Nucleus accumbens (tissue), 56 donors: ENCODE results near the gene GNG7.
"Not testable (repeated sequence)": the region's sequence is repeated elsewhere in the genome, so short reads cannot be mapped to it uniquely, and the experiment has no call there.

Experiments
- DNase-seq, 56 donors: peaks; one replicate each; lab custom pipeline; 2025; lab: John Stamatoyannopoulos, UW

The GNG7 gene

DNA sequence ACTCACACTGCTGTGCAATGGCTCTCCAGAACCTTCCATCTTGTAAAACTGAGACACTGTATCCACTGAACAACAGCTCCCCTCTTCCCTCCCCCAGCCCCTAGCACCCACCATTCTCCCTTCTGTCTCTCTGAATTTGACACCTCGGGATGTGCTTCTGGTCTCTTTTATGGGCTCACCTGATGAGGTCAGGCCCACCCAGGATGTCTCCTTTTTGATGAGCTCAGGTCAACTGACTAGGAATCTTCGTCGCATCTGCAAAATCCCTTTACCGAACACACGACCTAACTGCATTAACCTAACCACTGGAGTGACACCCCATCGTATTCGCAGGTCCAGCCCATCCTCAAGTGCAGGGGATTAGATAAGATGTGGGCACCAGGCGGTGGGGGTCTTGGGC is 73.9 kb downstream of the GNG7 start:
- no peak for DNase-seq

DNA sequence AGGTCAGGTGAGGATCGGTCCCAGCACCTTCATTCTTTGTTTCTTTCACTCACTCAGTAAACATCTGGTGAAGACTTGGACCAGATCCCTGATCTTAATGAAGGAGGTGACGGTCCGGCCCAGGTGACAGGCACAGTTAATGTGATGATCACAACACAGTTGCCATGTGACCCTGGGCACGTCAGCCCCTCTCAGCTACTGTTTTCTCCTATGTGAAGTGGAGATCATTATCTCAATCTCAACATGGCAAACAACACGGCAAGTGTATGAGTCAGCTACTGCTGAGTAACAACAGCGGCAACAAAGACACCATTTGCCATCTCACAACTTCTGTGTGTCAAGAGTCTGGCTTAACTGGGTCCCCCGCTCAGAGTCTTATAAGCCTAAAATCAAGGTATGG is 74.6 kb downstream of the GNG7 start:
- no peak for DNase-seq

DNA sequence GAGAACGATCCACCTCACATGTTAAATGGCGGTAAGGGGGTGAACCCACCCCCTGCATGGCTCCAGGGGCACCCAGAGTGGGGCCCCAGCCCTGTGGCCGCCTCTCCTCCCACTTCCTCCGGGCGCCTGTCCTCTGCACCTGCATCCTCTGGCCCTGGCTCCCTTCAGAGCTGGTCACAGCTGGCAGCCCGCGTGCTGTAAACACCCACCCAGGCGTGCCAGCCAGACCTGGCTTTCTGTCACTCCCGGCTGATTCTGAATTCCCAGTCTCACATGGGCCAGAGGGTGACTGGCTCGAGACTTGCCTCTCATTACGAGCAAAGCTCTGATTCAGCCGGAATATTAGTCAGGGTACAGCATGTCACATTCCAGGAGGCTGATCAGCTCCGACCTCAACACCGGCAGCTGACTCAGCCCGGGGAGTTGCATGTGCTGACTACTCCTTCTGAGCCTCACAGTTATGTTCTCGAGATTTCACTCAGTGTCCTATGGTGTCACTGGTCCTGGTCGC is 75.1 kb downstream of the GNG7 start:
- DNase-seq = peak in 52 of 56 donors; percentile 14 to 89 (median 62)

DNA sequence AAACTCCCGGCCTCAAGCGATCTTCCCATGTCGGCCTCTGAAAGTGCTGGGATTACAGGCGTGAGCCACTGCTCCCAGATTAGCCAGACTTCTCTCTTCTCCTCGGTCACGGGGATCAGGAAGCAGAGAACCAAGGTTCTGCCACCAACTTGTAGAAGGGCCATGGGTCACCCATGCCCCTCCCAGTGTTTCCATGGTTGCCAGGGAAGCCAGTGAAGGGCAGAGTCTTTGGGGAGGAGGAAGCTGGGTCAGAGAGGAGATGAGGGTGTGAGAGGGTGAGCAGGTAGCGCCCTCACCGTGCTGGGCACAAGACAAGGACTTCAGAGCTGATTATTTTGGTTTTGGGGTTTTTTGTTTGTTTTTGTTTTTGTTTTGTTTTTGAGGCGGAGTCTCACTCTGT is 77.1 kb downstream of the GNG7 start:
- DNase-seq = peak in 3 of 56 donors; percentile 10 to 25 (median 12)

DNA sequence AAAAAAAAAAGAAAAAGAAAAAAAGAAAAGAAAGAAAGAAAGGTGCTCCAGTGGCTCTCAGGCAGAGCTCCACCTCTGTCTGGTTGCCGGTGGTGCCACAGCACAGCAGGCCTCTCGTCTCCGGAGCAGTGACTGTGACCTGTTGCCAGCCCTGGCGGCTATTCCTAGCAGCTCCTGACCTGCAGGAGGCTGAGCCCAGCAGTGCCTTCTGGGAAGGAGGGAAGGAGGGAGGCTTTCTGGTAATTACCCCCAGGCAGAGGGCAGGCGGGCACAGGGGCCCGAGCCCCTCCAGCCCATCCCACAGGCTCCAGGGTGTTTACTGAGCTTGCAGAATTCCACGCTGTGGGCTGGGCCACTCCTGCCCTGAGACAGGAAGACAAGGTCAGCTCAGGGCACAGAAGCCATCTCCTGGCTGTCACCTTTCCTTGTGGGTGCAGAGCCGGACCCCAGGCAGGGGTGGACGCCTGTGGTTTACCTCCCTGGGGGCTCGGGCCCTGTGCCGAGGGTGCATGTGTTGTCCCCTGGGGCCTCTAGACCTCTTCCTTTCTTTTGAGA is 77.9 kb downstream of the GNG7 start:
- peak in 11 of 56 donors; percentile 9 to 49 (median 24) for DNase-seq

DNA sequence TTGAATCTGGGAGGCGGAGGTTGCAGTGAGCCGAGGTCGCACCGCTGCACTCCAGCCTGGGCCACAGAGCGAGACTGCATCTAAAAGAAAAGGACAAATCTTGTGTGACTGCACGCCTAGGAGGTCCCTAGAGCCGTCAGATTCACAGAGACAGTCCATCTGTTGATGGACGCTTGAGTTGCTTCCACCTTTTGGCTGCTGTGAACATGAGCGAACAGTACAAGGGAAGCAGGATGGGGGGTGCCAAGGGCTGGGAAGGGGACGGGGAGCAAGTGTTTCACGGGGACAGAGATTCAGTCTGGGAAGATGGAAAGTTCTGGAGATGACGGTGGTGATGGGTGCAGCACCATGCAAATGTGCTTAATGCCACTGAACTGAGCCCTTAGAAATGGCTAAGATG is 78.7 kb downstream of the GNG7 start:
- DNase-seq = no peak

DNA sequence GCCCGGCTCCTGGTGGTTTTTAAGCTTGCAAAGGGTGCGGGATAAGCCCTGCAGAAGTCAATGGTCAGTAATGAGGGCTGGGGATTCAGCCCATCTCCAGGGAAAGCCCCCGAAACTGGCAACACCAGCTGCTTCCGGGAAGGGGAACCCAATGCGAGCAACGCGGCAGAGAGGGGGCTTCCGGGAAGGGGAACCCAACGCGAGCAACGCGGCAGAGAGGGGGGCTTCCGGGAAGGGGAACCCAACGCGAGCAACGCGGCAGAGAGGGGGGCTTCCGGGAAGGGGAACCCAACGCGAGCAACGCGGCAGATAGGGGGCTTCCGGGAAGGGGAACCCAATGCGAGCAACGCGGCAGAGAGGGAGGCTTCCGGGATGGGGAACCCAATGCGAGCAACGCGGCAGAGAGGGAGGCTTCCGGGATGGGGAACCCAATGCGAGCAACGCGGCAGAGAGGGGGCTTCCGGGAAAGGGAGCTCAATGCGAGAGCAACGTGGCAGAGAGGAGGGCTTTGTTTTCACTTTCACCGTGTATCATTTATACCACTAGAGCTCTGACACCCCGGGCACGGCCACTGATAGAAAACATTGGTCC is 80.0 kb downstream of the GNG7 start:
- DNase-seq = not testable (repeated sequence)

DNA sequence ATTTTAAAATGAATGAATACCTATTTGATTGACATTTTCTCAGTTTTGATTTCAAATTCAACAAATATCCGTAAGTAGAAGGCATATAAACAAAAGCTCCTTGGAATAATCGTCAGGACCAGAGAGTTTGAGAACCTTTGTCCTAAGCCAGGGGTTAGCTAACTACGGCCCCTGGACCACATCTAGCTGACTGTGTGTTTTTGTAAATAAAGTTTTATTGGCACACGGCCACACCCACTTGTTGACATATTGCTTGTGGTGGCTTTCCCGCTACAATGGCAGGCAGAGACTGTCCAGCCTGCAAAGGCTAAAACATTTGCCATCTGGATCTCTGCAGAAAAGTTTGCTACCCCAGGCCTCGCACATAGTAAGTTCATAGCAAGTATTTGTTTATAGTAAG is 83.4 kb downstream of the GNG7 start:
- DNase-seq = no peak

DNA sequence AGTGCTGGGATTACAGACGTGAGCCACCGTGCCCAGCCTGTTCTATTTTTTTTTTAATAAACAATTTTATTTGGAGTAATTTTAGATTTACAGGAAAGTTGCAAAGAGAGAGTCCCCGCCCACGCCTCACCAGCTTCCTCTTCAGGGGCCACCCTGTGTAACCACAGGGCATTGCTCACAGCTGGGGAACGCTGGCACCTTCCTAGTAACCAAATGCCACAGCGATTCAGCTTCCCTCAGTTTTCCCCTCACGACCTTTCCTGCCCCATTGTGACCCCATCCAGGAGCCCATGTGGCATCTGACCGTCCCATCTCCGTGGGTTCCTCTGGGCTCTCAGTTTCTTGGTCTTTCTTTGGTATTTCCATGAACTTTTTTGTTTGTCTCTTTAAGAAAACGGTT is 83.9 kb downstream of the GNG7 start:
- DNase-seq = peak in 3 of 56 donors; percentile 12 to 30 (median 29)

DNA sequence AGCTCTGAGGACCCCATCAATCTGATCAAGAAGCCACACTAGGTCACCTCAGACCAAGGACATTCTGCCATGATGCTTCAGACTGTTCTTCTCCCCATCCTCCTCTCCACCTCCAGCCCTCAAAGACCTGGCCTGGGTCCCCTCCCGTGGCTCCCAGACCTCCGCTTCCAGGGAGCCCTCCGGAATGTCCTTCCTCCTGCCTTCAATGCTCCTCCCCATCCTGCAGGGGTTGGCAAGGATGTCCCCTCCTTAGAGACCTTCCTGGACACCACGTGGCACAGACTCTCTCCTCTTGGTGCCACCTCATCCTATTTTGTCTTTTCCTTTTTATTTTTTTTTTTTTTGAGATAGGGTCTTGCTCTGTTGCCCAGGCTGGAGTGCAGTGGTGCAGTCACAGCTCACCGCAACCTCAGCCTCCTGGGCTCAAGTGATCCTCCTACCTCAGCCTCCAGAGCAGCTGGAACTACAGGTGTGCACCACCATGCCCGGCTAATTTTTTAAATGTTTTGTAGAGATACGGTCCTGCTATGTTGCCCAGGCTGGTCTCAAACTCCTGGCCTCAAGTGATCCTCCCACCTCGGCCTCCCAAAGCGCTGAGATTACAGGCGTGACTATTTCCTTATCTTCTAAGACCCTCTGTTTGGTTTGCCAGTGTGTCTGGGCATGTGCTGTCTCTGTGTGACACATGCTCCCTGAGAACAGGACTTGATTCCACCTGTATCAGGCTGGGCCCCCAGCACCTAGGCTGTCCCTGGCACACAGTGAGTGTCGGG is 84.9 kb downstream of the GNG7 start:
- no peak for DNase-seq

DNA sequence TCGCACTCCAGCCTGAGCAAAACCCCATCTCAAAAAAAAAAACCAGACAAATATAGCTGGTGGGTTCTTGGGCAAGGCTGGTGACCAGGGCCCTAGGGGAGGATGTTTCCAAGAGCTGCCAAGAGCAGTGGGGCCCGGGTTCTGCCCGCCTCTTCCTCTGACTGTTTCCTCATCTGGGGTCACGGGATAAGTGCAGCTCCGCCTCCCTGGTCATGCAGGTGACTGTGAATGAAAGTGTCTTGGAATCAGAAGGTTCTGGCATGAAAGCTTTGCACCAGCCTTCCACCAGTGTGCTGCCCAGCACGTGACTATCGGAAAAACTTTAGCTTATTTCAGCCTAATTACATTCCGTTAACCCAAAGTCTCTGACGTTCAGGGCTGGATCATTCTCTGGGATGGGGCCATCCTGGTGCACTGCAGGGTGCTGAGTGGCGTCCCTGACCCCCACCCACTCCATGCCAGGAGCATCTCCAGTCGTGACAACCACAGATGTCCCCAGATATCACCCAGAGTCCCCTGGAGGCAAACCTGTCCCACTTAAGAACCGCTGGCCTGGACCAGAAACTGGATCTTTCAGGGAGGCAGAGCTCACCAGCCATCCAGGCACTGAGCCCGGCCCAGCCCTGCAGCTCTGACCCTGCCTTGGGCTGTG is 85.6 kb downstream of the GNG7 start:
- peak in 7 of 56 donors; percentile 12 to 38 (median 17) for DNase-seq

DNA sequence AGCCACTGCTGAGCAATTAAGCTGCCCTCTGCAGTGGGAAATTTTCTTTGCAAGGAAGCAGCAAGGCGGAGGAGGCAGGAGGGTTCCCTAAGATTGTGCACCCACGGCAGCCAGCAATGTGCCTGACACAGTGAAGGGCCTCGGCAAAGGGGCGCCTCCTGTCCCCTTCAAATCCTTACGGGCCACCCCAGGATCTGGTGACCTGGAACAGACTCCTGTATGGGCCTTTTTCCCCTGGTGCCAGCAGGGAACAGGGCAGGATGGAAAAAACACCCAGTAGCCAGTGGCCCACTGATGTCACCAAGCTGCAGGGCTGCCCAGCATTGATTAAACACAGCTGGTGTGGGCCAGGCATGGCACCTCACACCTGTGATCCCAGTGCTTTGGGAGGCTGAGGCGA is 86.7 kb downstream of the GNG7 start:
- no peak for DNase-seq

DNA sequence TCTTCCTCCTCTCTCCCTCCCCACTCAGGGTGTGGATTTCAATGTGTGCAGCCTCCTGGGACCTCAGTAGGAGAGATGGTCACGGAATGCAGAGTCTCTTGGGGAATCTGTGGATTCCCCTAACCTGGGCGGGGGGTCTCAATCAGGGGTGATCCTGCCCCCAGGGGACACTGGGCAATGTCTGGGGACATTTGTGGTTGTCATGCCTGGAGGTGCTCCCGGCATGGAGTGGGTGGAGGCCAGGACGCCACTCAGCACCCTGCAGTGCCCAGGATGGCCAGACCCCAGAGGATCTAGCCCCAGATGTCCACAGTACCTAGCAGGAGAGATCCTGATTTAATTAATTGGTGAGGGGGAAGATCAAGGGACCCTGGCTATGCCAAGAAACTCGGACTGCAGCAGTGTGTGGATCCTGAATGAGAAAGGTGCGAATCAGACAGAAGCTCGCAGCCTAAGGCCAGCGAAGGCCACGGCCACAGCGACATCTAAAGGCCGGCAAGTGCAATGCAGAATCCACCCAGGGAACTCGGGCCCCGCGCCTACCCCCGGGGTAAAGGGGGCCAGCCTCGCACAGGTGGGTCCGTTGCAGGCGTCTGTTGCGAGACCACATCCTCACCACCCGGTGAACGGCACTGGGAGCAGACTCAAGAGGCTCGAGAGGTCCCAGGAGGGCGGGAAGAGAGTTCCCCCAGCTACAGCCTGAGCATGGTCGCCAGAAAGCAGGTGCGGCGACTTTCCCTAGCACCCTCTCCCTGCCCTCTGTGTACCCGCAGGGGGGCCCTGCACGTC is 88.8 kb downstream of the GNG7 start:
- DNase-seq = peak in 1 of 56 donors; percentile 30

DNA sequence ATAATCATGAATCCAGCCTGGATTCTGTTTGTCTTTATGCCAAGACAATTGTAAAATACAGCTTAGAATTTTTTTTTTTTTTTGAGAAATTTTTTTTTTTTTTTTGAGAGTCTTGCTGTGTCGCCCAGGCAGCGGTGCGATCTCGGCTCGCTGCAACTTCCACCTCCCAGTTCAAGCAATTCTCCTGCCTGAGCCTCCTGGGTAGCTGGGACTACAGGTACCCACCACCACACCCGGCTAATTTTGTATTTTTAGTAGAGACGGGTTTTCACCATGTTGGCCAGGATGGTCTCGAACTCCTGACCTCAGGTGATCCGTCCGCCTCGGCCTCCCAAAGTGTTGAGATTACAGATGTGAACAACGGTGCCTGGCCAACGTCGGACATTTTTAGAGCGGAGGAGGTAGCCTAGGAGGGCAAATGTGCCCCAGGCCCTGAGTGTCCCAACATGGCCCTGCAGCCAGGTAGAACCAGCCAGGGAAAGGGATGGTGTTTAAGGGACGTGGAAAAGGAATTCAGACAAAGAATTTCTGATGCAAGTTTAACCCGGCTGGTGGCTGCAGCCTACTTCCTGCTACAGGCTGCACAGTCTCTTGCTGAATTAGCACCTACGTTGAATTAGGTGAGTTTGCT is 89.8 kb downstream of the GNG7 start:
- no peak for DNase-seq

DNA sequence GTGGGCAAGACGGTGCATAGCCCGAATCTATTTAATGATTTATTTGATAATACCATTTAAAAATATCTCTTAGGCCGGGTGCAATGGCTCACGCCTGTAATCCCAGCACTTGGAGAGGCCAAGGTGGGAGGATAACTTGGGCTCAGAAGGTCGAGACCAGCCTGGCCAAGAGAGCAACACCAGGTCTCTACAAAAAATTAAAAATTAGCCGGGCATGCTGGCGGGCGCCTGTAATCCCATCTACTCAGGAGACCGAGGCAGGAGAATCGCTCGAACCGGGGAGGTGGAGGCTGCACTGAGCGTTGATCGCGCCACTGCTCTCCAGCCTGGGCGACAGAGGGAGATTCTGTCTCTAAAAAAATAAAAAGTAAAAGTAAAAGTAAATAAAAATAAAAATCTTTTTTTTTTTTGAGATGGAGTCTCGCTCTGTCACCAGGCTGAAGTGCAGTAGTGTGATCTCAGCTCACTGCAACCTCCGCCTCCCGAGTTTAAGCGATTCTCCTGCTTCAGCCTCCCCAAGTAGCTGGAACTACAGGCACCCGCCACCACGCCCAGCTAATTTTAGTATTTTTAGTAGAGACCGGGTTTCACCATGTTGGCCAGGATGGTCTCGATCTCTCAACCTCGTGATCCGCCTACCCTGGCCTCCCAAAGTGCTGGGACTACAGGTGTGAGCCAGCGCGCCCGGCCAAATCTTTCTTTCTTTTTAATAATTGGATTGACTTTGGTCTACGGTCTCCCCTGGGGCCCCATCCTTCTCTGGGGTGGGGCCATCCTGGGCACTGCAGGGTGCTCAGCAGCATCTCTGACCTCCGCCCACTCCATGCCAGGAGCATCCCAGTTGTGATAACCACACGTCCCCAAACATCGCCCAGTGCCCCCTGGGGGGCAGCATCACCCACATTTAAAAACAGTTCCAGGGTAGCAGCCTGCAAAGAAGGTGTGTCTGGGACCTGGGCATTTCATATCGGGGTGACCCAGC is 90.7 kb downstream of the GNG7 start:
- DNase-seq = no peak

DNA sequence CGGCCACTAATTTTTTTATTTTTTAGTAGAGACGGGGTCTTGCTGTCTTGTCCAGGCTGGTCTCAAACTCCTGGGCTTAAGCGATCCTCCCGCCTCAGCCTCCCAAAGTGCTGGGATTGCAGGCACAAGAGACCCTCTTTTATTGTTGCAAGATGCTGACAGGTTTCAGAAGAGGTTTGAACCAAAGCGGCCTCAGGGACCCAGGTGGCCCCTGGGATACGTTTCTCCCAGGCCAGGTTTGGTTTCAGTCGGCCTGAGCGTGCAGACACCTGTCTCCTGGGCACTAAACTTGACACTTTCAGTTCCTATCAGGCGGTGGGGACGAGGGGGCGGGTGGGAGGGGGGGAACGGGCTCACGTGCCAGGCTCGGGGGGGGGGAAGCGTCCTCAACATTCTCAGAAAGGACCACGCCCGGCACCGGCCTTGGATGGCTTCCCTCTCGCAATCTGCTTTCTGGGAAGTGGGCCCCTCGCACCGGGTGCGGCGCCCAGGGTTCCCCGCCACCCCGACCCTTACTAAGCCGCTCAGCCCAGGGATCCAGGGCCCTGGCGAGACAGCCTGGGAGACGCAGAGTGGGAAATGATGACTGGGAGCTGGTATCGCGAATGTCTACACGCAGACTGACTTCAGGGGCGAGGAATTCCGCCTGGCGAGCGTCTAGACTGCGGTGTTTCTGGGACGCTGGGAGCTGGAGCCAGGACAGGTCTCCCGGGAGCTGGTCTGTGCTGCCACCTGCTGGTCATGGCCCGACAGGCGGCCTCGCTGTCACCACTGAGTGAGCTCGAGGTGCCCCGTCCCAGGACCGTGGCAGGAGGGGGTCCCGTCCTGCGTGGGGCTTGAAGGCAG is 91.6 kb downstream of the GNG7 start:
- peak in 52 of 56 donors; percentile 38 to 92 (median 72) for DNase-seq

DNA sequence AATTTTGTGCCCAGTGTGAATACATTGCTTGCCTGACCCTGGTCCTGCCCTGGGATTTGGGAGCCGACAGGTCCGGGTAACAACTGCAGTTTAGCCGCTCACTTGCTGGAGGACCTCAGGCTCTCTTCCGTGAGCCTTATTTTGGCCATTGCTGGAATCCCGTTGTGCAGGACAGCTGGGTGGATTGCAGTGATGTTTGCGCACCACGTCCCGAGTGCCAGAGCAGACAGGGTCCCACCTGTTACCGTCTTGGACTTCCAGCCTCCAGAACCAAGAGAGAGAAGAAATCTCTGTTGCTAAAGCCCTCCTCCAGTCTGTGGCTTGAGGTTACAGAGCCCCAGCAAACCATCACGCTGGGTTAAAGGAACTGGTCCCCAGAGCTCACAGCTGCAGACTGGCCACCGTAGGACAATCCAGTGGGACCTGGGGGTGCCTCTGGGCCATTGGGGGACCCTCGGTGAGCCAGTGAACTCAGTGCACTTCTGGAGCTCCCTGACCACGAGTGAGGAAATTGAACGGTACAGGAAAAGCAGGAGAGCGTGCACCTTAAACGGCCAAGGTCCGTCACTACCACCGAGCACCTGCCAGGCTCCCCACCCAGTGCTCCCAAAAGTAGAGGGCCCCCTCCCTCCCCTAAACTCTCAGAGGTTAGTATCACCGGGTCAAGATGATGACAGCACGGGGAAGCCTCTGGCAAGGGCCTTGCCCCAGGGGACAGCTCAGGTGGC is 92.9 kb downstream of the GNG7 start:
- DNase-seq = no peak
